NCI-H1105 (cell line): ENCODE data around the gene CHD1.

Experiments used
- DNase-seq: peaks from one replicate; lab custom pipeline; 2025; lab: John Stamatoyannopoulos, UW

The CHD1 gene

DNA sequence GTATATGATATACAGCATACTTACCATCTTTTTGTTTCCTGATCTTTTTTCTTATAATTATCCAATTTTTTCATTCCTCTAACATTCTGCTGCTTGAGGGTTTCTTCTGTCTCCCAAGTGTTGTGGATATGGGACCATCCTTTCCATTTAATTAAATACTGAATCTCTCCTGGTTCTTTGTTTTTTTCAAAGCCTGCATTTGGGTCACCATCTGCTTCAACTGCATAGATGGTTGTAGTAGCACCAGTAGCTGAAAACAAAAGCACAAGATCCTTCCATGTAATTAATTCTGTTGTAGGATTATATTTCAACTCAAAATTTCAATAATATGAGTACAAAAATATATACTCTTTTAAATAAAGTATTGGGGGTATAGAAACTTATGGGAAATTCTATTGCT lies 29.4 kb downstream of the CHD1 start:
- DNase-seq: no peak

DNA sequence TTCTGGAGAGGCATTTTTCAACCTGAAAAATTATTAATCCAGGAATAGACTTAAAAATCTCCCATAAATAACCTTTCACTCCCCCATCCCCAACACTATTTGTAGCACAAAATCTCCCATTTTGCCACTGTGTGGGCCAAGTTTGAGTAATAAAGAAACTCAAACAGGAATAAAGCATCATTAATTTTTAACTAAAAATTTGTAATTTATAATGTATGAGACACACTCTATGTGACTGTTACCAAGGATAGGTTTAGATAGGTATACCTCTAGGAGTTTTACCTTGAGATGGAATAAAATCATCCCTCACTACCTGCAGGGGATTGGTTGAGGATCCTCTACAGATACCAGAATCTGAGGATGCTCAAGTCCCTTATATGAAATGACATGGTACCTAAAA lies 30.1 kb downstream of the CHD1 start:
- DNase-seq: no peak

GRCh38 chr5:98891591-98891990 lies 37.2 kb downstream of the CHD1 start:
- DNase-seq: no peak

- DNase-seq: no peak
Measured at GRCh38 chr5:98880598-98880997, 48.2 kb downstream of the CHD1 start.

DNA sequence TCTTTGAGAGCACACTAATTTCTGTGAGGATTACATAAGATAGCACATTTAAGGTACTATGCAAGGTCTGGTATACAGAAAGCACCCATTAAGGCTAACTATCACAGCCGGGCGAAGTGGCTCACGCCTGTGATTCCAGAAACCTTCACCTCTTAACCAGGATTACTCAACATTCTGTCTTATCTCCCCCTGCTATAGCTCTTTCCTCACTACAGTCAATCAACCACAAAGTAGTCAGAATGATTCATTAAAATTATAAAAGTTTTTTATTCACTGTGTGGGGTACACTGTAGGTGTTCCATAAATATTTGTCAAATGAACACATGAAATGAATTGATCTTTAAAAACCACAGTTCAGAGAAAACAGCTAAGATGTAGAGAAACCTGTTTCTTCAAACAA lies 48.7 kb downstream of the CHD1 start:
- DNase-seq: no peak

DNA sequence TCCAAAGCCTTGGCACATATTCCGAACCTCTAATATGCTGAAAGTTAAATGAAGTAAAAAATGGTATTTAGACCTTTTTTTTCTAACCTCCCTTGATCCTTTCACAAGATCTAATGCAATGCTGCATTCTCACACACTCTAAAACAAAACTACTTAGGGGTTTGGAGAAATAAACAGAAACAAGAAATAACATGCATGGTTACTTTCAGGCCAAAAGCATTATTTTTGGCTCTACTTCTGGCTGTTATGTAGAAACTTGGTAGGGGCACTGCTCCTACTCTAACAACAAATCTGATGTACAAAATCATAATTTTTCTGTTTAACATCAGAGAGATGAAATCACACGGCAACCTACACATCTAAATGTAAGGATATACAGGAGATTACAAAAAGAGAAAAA lies 51.2 kb downstream of the CHD1 start:
- no peak for DNase-seq

- no peak for DNase-seq
Measured at GRCh38 chr5:98872674-98873073, 56.1 kb downstream of the CHD1 start.

DNA sequence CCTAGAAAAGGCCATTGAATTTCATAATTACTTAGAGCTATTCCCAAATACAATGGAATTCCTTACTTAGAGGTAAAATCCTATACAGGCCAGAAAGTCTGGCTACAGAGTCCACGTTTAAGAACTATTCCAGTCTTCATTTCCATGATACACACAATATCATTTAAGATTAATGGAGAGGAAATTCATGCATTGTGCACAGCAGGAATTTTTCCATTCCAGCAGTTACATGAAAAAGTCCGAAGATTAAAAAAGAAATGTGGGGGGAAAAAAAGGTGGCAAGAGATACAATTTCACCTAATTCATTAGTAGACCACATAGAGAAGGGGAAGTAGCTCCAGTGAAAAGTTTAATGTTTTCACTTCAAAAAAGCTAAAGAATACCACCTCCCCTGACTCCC lies 63.1 kb downstream of the CHD1 start:
- DNase-seq: no peak

DNA sequence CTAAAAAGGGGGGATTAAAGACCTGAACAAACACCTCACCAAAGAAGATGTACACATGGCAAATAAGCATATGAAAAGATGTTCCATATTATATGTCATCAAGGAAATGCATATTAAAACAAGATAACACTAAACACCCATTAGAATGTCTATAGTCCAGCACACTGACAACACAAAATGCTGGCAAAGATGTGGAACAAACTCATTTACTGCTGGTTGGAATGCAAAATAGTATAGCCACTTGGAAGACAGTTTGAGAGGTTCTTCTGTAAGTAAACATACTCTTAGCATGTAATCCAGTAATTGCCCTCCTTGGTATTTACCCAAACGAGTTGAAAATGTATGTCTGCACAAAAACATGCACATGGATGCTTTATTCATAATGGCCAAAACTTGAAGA lies 81.8 kb downstream of the CHD1 start:
- DNase-seq: no peak

GRCh38 chr5:98846520-98846919 lies 82.3 kb downstream of the CHD1 start:
- no peak for DNase-seq

GRCh38 chr5:98845878-98846277 lies 82.9 kb downstream of the CHD1 start:
- no peak for DNase-seq

- no peak for DNase-seq
Measured at GRCh38 chr5:98844865-98845264, 83.9 kb downstream of the CHD1 start.

DNA sequence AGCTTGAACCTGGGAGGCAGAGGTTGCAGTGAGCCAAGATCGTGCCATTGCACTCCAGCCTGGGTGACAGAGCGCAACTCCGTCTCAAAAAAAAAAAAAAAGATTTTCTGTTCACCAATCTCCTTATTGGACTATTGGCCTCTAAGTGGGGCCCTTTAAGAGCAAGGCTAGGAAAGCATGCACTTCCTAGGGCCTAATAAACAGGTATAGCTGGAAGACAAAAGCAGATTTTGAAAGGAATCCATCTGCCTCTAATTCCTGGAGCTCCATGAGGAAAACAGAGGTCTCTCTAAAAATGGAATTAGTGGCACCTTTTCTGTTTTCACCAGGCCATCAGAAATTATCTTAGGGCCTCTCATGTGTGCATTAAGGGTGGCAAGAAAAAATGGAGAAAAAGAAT lies 85.3 kb downstream of the CHD1 start:
- DNase-seq: no peak

- DNase-seq: no peak
Measured at GRCh38 chr5:98840946-98841345, 87.9 kb downstream of the CHD1 start.

GRCh38 chr5:98839469-98840383 lies 89.1 kb downstream of the CHD1 start:
- no peak for DNase-seq

DNA sequence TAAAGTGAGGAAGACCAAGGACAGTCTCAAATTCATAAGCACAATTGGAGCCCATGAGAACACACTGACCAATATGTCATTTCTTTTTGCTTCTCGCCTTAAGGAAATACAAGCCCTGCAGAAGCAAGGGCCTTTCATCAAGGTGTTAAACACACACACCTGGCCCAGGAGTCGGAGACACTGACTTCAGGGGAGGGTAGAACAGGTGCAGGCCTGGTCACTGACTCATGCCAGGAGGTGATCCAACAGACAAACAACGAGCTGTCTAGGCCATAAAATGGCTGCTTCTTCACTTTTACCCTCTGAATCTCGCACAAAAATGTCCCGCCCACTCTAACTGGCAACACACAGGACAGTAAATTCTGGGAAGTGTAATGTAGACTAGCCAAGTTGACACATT lies 92.6 kb downstream of the CHD1 start:
- DNase-seq: no peak

- no peak for DNase-seq
Measured at GRCh38 chr5:98827588-98828284, 101.1 kb downstream of the CHD1 start.

GRCh38 chr5:98827161-98827560 lies 101.6 kb downstream of the CHD1 start:
- peak; percentile 1 for DNase-seq

- no peak for DNase-seq
Measured at GRCh38 chr5:98825582-98826375, 103.0 kb downstream of the CHD1 start.

DNA sequence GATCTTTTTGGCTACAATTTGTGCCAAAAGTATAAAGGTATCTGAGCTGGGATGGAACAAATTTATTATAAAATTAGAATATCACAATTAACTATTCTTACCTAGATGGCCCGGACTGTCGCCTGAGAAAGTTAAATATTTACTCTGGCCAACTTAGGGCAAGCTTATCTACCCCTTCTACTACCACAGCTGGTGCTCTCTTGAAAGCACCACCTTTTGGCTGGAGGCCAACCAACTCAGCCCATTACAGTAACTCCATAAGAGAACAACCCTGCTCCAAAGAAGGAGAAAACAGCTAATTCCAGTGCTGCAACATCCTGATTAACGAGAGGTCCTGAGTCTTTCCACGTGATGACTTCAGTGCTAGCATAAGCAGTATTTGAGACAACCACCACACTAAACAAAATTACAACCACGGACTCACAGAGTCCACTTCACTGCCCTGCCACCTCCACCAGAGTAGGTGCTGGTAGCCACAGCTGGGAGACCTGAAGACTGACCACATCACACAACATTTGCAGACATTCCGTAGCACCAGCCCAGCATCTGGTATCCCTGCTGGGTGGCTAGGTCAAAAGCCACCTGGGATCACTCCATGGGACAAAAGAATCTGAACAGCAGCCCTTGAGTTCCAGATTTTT lies 112.1 kb downstream of the CHD1 start:
- peak; percentile 30 for DNase-seq

GRCh38 chr5:98813755-98814154 lies 115.1 kb downstream of the CHD1 start:
- no peak for DNase-seq

- no peak for DNase-seq
Measured at GRCh38 chr5:98810206-98810605, 118.6 kb downstream of the CHD1 start.
